Thoracic aorta endothelial cell (primary cell): ENCODE data around the gene AP2A1. TPM values are rescaled to one million over a fixed set of nuclear protein-coding genes. Genes with fewer than 3 reads are reported as not detected.

Experiments used
- small RNA-seq: library from RNA; depleted of rRNA; stranded (forward); fragments of <200 nt; gene quantifications from one replicate; pipeline ENCODE3, GENCODE V24; 2012
- total RNA-seq: library from RNA; depleted of rRNA; stranded (reverse); fragments of >200 nt; gene quantifications from 2 replicates; pipeline ENCODE4 v1.2.3, GENCODE V29; 2012

The AP2A1 gene
- total RNA-seq: 81.3 and 98.0 TPM in 2 replicates

GRCh38 chr19:49766930-49767299, at the start of gene AP2A1:
AP2A1 (plus strand) TSS chr19:49767001; CDS start chr19:49767134, 133 bp downstream.

GRCh38 chr19:49763230-49763629, 3.6 kb upstream of the AP2A1 start, which contains the start of gene TSKS:
TSKS (minus strand) TSS chr19:49763306; CDS start chr19:49763247, 59 bp downstream.

GRCh38 chr19:49812997-49813861, 46.4 kb downstream of the AP2A1 start, which contains the start of gene FUZ:
FUZ (minus strand) TSS chr19:49813292; CDS start chr19:49813106, 186 bp downstream.

GRCh38 chr19:49817964-49818648, 51.3 kb downstream of the AP2A1 start, which contains the start of gene MED25:
MED25 (plus strand) TSS chr19:49818289; CDS start chr19:49818342, 53 bp downstream.

GRCh38 chr19:49850487-49851342, 83.9 kb downstream of the AP2A1 start, which contains the start of gene PTOV1:
PTOV1 (plus strand) TSS chr19:49851159.

Small RNA genes within 50 kb of the gene (small RNA-seq; reads per million reads assigned to genes)
- gene MIR4749 (not detected), gene MIR6799 (0.35 reads per million), gene RNU6-841P (3.9 reads per million, percentile 74 among the genes with 10 or more reads in this experiment)

Other genes with a start within 250 kb of the AP2A1 start
- gene RCN3, start 239.0 kb upstream of the AP2A1 start, total RNA-seq: 119 and 136 TPM in 2 replicates
- gene NOSIP, start 186.4 kb upstream of the AP2A1 start, total RNA-seq: 69.1 and 78.6 TPM in 2 replicates
- 1.9 and 3.1 TPM in 2 replicates for gene PRRG2, start 185.7 kb upstream of the AP2A1 start, total RNA-seq
- gene PRR12, start 175.8 kb upstream of the AP2A1 start, total RNA-seq: 5.7 and 6.7 TPM in 2 replicates
- gene RRAS, start 126.9 kb upstream of the AP2A1 start, total RNA-seq: 32.8 and 34.7 TPM in 2 replicates
- 24.9 and 26.7 TPM in 2 replicates for gene SCAF1, start 124.8 kb upstream of the AP2A1 start, total RNA-seq
- 41.1 and 41.2 TPM in 2 replicates for gene IRF3, start 101.1 kb upstream of the AP2A1 start, total RNA-seq
- 11.2 and 14.4 TPM in 2 replicates for gene BCL2L12, start 101.1 kb upstream of the AP2A1 start, total RNA-seq
- 221 and 270 TPM in 2 replicates for gene PRMT1, start 89.7 kb upstream of the AP2A1 start, total RNA-seq
- 0.72 and 0.80 TPM in 2 replicates for gene ADM5, start 77.4 kb upstream of the AP2A1 start, total RNA-seq
- gene CPT1C, start 75.9 kb upstream of the AP2A1 start, total RNA-seq: 7.5 and 13.3 TPM in 2 replicates
- gene TSKS, start 3.7 kb upstream of the AP2A1 start, total RNA-seq: not detected in 2 replicates
- gene FUZ, start 46.3 kb downstream of the AP2A1 start, total RNA-seq: 11.4 and 12.2 TPM in 2 replicates
- 26.1 and 29.3 TPM in 2 replicates for gene MED25, start 51.3 kb downstream of the AP2A1 start, total RNA-seq
- 48.3 and 58.9 TPM in 2 replicates for gene PTOV1, start 84.2 kb downstream of the AP2A1 start, total RNA-seq
- 46.3 and 47.3 TPM in 2 replicates for gene PNKP, start 100.6 kb downstream of the AP2A1 start, total RNA-seq
- 11.6 and 14.4 TPM in 2 replicates for gene AKT1S1, start 110.4 kb downstream of the AP2A1 start, total RNA-seq
- 10.3 and 12.1 TPM in 2 replicates for gene TBC1D17, start 110.7 kb downstream of the AP2A1 start, total RNA-seq
- 1.1 and 2.1 TPM in 2 replicates for gene IL4I1, start 129.9 kb downstream of the AP2A1 start, total RNA-seq
- 10.7 and 10.9 TPM in 2 replicates for gene ATF5, start 162.2 kb downstream of the AP2A1 start, total RNA-seq
- 42.6 and 56.9 TPM in 2 replicates for gene NUP62, start 162.5 kb downstream of the AP2A1 start, total RNA-seq
- 0.13 TPM in 1 of 2 replicates, not detected in the other for gene SIGLEC11, start 194.2 kb downstream of the AP2A1 start, total RNA-seq